ENCODE results near the gene DDX51.
"Not testable (repeated sequence)": the region's sequence is repeated elsewhere in the genome, so short reads cannot be mapped to it uniquely, and the experiment has no call there.

DDX51 gene

DNA sequence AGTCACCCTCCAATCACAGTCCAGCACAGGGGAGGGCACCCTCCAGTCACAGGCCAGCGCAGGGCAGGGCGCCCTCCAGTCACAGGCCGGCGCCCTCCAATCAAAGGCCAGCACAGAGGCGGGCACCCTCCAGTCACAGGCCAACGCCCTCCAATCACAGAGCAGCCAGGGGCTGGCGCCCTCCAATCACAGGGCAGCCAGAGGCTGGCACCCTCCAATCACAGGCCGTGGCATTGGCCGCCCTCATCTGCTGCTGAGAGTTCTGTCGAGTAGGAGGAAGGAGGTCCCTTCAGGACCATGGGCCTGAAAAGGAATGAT is 26.6 kb downstream of the DDX51 start:
- DNase-seq (ENCODE audit: low spot score), result no peak

DNA sequence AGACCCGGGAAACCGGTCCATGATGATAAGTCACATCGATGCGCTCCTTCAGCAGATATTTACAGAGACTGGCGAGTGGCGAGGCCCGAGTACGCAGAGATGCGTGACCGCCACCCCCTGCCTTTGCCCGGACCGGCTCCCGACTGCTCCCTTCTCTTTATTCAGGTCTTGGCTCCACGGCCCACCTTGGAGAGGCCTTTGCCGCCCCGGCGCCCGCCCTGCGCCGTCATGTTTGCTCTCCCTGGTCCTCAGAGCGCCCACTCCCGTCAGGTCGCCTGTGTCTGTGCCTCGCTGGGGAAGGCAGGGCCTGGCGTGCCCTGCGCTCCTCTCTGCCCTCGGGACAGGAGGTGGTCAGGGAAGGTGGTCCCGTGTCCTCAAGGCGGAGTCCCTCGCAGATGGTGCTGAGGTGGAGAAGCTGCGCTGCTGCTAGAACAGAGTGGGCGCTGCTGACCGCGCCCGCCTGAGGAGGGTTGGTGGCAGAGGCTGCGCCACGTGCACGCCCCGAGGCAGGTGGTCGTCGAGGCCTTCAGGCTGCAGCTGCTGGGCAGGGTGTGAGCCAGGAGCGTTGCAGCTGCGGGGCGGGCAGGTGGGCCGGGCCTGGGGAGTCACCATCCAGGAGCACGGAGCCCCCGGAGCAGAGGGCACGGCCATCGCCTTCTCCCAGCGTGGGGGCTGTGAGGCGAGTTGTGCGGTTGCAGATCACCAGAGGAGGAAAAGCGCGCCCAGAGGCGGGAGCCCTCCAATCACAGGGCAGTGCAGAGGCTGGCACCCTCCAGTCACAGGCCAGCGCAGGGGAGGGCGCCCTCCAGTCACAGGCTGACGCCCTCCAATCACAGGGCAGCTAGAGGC is 27.2 kb downstream of the DDX51 start:
- no peak for DNase-seq (ENCODE audit: low spot score)

DNA sequence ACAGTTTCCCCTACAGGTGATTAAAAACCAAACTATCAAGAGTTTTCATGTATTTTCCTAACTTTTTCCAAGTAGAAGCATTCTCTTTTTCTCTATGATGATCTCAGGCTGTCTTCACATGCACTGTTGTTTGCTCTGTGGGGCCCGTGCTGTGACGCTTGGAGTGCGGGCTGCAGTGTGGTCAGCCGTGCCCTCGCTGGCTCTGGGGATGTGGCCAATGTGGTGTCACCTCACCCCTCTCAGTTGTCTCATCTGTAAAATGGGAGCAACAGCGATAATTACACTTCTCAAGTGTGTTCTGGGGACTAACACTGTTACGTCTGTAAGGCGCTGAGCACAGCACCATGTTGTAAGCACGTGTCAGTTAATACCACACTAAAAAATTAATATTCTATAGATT is 28.6 kb downstream of the DDX51 start:
- no peak for DNase-seq (ENCODE audit: low spot score)

DNA sequence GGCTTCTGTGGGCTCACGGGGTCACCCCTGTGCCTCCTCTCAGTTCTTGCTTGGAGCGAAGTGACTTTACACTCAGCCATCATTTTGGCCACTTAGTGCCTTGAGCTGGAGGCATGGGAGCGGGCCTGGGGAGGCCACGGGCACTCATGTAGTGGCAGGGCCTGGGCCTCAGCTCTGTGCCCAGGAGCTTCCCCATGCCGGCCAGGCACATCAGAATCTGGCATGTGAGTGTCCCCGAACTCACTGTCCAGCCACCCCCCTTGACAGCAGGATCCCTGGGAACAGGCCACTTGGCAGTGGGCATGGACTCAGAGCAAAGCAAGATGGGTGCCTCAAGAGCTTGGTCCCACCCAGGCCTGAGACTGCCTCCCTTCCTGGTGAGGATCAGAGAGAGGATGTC is 29.5 kb downstream of the DDX51 start:
- DNase-seq (ENCODE audit: low spot score), result no peak

DNA sequence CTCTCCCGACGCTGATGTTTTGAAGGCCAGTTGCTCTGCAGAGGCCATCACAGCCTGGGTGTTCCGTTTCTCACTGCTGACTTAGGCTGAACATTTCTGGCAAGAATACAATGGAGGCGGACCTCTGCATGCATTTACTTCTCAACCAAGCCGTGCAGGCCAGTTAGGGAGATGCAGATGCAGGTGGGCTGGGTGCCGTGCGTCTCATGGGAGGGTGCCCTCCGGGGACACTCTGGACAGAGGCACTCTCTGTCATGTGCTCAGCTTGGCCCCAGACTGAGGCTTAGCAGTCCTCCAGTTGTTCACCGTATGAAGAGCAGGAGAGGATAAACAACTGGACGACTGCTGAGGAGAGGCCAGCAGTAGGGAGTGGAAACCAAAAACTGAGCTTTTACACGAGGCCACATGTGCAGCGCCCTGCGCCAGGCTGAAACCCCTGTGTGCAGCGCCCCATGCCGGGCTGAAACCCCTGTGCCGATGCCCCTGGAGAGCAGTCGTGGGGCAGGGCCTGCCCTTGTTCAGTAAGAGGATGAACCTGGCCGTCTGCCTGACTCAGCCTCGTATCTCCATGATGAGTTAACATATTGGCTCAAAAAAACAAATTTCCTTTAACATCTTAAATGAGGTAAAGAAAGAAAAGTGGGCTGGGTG is 32.3 kb downstream of the DDX51 start:
- DNase-seq (ENCODE audit: low spot score), result no peak

DNA sequence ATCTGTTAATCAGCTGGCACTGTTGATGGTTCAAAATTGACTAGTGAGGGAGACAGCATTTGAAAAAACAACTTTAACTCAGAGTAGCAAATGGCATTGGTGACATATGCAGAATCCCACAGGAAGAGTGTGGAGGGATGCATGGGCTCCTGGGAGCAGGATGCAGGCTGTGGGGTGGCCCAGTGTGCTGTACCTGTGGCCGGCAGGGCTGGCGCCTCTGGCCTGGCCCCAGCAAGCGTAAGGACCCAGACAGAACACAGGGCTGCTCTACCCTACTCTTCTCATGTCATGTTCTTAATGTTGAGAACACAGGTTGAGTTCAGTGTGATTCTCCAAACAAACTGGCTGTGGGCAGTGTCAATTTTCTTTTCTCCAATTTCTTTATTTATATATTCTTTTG is 33.4 kb downstream of the DDX51 start:
- DNase-seq (ENCODE audit: low spot score), result no peak

DNA sequence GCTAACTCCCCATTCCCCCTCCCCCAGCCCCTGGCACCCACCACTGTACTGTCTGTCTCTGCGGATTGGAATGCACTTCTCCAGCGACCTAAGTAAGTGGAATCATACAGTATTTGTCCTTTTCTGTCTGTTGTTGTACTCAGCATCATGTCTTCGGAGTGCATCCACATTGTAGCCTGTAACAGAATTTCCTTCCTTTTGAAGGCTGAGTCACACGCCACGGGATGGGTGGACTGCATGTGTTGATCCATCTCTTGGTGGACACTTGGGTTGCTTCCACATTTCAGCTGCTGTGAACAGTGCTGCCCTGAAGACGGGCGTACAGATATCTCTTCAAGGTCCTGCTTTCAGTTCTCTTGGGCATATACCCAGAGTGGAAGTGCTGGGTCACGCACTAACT is 34.4 kb downstream of the DDX51 start:
- no peak for DNase-seq (ENCODE audit: low spot score)

DNA sequence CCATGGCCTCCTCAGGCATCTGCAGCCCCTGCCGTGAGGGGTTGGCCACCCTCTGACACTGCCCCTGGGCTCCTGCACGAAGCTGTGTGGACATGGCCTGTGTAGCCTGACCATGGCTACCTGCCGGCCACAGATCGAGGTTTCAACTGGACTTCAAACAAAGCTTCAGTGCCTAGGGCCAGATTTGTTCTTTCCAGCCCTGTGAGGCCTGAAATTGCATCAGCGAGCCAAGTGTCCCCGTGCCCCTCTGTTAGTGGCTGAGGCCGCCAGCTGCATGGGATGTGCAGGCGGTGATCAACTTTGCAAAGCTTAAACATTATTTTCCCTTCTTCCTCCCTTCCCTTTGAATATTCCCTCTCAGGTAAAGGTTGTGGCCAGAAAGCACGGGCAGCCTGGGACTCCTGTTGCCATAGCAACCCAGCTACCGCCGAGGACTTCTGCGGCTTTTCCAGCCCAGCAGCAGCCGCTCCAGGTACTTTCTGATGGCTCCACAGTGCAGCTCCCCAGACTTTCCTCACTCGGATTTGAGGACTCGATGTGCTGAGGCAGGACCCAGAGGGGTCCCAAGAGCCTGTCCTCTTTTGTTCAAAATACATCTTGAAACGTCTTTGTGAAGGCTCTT is 35.8 kb downstream of the DDX51 start:
- no peak for DNase-seq (ENCODE audit: low spot score)

DNA sequence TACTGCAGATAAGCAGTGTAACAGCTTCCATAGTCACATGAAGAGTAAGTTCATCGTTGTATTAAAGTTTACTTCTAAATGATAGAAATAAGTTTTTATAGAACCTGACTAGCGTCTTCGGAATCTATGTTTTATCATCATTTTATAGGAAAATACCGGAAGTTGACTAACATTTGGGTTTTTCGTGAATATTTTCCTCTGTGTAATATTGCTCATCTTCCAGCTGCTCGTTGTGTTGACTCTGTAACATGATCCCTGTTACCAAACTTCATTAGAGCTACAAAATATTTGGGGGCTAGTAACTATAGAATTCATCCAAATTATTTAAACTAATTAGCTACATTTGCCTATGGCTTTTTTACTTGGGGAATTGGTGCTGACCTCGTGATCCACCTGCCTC is 37.2 kb downstream of the DDX51 start:
- no peak for DNase-seq (ENCODE audit: low spot score)

DNA sequence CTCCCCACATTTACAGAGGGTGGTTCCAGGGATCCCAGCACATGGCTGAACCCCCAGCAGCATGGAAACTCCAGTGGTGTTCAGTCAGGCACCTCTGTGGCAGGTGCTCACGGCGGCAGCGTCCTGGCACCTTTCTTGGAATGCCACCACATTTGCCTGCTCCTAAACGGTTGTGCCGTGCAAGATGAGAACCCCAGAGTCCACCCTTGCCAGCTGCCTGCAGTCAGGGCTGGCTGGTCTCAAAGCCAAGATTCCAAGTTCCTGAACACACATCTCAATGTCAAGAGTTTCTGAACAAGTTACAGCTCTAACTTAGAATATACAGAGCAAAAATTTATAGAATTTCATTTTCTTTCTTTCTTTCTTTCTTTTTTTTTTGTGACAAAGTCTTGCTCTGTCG is 38.7 kb downstream of the DDX51 start:
- no peak for DNase-seq (ENCODE audit: low spot score)

DNA sequence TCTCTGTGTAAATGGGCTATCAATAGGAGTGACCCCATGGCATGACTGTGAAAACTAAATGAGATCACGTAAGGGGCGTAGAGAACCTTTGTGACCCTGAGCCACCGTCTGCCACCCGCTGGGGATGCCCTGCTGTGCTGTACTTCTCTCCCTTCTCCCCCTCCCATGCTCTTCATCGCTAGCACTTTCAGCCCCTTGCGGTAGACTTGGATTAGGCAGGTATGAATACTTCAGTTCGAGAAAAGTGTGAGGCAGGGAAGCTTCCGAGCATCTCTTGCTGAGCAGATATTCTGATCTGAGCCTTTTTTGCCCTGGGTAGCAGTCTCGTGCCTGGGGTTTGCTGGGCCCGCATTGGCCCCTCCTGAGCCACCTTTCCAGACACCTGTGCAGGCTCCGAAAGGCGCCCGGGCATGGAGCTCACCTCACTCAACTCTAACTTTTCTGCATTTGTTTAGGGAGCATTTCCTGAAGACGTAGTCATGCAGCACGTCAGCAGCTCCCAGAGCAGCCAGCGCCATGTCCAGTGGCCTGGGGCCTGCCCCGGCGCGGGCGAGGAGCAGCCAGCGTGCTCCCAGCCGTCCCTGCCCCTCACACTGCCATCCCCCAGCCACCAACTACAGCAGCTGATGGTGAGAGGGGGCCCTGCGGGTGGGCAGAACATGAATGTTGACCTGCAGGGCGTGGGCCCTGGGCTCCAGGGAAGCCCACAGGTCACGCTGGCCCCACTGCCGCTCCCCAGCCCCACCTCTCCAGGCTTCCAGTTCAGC is 40.4 kb downstream of the DDX51 start:
- no peak for DNase-seq (ENCODE audit: low spot score)

DNA sequence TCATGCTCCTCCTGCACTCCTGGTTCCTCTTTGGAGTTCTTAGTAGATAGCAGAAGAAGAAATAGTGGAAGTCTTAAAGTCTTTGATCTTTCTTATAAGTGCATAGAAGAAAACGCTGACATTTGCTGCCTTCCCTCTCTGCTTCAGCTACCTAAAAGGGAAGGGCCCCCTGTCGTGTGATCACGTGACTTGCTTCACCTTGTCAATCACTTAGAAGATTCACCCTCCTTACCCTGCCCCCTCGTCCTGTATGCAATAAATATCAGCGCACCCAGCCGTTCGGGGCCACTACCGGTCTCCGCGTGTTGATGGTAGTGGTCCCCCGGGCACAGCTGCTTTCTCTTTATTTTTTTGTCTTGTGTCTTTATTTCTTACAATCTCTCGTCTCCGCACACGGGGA is 41.0 kb downstream of the DDX51 start:
- not testable (repeated sequence) for DNase-seq (ENCODE audit: low spot score)

DNA sequence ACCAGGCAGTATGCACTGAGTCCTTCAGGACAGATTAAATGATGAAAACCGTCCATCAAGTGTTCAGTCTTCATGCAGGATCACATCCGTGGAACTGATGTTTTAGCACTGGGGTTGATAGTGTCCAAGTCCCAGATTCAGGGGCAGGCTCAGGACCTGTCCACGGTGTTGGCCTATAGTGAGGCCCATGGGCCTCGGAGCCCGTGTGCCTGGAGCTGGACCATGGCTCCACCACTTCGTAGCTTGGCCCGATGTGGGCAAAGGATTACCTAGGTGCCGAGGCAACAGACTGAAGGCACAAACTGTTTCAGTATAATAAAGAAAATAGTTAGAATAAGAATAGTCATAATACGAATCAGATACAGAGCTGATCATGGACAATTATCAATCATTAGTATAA is 41.8 kb downstream of the DDX51 start:
- DNase-seq (ENCODE audit: low spot score), result no peak

DNA sequence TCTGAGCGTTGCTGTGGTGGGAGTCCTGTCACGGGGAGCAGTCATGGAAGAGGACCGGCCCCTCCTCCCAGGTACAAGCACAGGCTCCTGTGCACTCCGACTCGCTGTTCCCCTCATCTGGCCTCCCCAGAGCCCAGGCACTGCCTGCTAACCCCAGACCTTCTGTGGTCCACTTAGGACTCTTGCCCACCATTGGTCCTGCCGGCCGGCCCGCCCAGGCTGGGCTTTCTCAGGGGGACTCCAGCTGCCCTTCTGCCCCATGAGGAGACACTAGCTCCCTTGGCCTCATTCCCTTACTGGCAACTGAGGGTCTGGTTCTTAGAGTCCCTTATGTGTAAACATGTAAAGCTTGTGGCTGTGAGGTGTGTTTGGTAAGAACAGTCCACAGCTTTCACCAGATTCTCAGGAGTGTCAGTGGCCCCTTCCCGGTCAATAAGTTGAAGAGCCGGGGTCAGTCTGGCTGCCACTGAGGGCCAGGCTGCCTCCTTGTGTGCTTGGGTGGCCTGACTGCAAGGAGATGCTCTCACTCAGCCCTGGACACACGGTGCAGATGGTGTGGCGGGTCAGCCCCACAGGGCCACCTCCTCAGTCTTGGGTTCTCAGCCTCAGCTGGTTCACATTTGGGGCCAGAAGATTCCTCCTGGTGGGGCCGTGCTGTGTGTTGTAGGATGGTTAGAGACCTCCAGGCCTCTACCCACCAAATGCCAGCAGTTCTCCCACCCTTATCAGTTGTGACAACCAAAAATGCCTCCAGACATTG is 43.6 kb downstream of the DDX51 start:
- no peak for DNase-seq (ENCODE audit: low spot score)

DNA sequence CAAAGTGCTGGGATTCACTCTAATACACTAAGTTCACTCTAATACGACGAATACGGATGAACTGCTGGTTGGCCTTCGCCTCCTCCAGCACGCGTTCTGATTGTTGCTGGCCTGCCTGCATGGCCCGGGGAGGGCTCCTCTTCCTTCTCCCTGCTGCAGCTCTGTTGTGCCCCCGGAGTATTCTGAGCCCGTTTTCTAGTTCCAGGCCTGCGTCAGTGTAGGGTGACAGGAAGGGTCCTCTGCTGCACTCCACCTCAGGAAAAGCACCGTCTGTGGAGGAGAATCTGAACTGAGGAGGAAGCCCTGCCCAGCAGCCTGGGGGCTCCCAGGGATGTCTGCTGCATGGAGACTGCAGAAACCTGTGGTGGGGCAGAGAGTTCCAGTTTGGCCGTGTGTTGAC is 44.4 kb downstream of the DDX51 start:
- no peak for DNase-seq (ENCODE audit: low spot score)

DNA sequence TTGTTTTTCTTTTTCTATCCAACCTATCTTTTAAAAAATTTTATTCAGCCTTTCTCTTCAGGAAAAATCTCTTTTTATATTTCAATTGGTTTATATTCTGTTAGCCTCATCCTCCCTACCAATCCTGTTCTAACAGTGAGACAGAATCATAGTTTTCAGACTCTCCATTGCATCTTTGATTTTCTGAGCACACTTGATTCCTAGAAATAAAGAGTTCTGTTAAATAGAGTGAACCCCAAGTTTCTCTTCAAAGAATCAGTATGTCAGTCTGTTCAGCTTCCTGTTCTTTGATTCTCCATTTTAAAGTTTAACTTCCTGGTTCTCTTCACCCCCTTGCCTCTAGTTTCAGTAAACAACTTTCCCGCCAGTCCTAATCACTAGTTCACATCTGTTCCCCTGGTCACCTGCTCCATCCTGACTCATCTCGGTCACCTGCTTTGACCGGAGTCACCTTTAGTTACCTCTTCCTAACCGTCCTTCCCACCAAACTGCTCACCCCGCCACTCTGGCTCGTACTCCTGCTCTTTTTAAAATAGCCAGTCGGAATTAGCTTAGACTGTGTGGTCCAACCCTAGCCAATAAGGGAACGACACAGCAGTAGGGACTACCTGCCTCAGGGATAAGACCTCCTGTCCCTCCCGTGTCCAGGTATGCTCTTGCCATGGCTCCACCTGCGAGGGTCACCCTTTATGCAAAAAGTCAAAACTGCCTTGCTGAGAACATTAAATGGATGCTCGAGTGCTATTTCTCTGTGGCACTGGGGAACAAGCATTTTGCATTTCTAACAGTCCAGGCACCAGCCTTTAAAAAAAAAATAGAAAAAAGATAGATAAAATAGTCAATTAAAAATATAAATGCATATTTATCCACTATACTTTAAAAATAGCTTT is 48.4 kb downstream of the DDX51 start:
- no peak for DNase-seq (ENCODE audit: low spot score)

DNA sequence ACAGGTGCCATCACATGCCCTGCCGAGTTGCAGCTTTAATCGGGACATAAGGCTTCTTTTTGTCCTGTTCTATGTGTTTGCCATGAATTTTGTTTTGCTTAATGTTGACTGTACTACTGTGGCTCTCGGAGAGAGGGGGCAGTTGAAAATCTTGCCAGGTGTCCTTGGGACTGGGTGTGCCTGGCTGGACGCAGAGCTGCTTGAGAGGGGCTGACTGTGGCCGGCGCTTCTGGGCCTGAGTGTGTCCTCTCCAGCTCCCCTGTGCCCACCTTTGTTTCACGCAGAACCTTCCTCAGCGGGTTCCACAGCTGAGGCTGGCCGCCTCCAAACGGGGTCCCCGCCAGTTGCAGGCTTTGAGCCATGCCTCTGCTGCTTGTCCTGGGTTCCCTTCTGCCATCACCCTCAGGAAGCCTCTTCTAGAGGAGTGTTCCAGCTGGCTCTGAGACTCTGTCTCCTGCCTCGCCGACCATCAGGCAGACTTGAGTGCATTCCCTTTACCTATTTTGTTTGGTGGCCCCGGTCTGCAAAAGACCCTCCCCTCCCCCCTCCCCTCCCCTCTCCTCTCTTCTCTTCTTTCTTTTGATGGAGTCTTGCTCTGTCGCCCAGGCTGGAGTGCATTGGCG is 49.7 kb downstream of the DDX51 start:
- no peak for DNase-seq (ENCODE audit: low spot score)

DNA sequence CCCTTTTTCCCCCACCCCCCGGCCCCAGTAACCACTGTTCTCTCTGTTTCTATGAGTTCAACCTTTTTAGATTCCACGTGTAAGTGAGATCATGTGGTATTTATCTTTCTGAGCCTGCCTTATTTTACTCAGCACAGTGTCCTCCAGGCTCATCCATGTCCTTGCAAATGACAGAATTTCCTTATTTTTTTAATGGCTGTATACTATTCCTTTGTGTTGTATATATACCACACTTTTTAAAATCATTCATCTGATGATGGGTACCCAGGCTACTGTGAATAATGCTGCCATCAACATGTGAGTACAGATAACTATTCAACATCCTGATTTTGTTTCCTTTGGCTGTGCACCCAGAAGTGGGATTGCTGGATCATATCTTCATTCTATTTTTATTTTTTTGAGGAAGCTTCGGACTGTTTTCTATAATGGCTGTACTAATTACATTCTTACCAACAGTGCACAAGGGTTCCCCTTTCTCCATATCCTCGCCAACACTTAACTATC is 54.7 kb downstream of the DDX51 start:
- no peak for DNase-seq (ENCODE audit: low spot score)

Measured in RKO (cell line).